GM21825 (cell line): Measurements from ENCODE around the gene BSN.

ENCODE experiments used
- ATAC-seq: cut with Tn5 transposase; IDR thresholded peaks from one replicate; pipeline ENCODE4 v1.9.1; 2021; ENCODE audit warnings: mild to moderate bottlenecking, moderate library complexity; ENCODE audit not compliant: unreplicated experiment

The BSN gene

DNA sequence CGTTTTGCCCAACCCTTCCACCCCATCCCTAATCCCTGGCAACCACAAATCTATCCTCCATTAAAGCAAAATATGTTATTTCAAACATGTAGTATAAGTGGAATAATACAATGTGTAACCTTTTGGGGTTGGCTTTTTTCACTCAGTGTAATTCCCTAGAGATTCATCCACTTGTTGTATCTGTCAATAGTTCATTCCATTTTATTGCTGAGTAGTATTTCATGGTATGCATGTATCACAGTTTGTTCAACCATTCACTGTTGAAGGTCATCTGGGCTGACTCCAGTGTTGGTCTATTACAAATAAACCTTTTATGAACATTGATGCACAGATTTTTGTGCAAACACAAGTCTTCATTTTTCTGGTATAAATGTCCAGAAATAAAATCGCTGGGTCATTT, 38.8 kb downstream of the BSN start:
- ATAC-seq, result no peak

DNA sequence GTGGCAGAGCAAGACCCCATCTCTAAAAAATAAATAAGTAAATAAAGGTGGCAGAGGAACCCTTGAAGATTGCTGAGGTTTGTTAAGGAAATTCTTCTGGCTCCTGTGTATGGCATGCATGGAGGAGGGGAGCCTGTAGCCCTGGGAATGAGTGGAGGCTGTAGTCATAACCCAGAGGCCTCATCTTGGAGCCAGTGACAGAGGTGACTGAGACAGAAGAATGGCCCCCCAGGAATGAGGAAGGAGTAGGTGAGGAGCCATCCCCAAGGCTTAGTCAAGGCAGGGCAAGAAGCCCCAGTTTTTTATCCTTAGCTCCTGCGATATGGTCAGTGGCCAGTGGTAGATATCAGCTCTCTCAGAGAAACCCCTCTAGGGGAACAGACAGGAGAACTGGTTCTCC, 46.5 kb downstream of the BSN start:
- no peak for ATAC-seq

DNA sequence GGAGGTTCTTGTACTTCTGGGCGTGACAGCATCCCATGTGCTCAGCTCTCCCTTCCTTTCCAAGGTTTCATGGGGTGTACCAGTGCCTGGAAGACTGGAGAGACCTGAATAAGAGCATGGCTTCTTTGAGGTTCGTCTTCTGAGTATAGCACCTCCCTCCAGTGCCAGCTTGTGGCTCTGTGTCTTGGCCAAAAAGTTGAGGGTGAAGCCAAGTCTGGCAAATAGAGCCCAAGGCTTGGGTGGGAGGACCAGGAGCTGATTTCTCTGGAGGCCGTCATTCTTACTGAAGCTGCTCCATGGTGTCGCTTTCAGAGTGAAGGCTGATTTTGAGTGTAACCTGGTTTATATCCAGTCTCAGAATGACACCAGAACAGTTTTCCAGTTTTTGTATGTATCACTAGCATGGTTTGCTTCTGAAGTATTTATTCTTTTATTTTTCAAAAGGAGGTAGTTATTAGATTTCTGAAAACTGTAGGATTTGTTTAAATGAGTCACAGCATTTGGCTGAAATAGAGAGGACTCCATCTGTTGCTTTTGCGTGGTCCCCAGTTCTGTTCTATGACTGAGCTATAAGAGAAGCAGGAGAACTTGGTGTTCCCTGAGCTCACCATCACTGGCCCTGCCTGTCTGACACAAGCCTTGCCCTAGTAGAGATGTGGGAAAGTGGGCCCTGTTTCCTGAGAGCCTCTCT, 47.2 kb downstream of the BSN start:
- no peak for ATAC-seq

DNA sequence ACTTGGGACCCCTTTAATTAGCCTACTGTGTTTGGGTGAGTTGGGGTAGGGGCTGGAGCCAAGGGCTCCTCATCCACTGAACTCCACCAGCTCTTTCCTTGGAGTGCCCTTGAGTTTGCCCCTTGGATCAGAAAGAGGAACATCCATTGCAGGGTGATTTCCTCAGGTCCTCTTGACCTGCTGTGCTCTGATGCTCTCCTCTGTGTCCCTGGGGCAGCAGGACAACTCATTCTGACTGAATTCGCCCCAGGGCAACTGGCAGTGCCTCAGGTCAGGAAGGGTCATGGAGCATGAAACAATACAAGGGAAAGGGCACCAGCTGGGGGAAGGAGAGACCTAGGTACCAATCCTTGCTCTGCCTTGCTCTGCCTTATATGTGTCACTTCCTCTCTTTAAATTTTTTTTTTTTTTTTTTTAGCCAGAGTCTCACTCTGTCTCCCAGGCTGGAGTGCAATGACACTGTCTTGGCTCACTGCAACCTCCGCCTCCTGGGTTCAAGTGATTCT, 47.8 kb downstream of the BSN start:
- ATAC-seq, result no peak

DNA sequence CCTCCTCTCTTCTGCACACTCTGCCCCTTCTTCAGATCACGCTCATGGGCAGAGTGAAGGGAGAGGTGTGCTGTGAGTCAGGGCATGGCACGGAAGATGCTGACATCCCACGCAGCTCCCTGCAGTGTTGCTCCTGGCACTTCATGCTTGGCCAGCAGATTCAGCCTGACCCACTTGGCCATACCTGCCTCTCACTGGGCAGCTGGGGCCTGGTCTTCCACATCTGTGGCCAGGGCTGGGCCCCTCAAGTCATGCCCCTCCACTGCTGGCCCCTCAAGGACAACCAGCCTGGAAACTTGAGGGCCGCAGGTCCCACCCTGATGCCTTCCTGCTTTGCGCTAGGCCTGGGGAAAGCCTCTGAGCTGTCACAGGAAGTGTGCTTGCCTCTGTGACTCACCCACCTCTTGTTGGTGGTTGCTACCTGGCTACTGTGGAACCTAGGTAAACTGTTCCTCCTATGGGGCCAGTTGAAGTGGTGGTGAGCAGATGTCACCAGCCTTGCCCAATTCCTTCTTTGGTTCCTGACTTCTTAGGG, 48.7 kb downstream of the BSN start:
- no peak for ATAC-seq

DNA sequence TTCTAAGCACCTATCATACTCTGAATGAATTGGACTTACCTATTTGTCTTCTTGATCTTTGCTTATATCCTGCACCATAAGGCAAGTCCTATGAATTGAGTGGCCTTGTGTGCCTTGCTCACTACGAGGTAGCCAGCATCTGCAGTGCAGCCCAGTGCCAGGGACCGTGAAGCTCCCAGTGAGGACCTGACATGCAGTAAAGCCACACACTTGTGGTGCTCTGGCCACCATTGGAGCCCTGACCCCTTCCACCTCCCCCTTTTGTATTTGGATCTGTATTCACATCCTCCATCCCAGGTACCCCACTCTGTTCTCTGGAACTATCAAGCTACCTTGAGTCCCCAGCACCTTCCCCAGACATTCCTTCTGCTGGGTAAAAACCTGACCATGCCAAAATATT, 52.1 kb downstream of the BSN start:
- no peak for ATAC-seq

DNA sequence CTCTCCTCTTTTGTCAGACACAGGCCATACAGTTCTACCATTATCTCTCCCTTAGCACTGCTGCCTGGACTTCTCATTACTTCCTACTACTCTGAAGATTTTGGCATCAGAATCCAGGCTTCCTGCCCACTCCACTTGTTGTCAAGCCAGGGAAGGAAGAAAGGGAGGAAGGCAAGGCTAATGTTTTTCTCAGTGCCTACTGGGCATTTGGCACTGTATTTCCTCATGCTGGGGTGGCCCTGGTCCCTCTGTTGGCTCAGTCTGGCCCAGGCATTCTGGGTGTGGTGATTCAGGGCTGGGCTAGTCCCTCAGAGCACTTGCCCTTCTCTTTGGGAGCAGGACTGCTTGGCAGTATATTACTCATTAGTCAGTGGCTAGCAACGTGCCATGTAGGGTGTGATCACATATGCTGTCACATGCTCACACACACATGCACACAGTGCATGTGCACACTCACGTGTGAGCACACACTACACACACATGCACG, 52.9 kb downstream of the BSN start:
- no peak for ATAC-seq

DNA sequence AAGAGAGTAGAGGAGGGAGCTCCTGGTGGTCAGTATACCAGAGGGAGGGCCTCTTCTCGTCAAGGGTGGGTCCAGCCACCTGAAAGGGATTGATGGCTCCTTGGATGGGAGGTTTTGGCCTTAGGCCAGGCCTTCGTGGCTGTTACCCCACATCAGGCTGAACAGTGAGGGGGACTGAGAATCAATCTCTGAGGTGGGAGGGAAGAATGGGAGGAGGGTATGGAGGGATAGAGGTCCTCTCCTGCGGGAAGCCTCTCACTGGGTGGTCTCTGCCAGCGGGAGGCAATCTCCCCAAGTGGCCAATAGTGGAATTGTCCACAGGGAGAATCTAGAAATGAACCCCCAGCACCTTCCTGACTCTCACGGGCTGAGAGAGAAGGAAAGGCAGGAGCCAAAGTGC, 53.5 kb downstream of the BSN start:
- ATAC-seq, result no peak

DNA sequence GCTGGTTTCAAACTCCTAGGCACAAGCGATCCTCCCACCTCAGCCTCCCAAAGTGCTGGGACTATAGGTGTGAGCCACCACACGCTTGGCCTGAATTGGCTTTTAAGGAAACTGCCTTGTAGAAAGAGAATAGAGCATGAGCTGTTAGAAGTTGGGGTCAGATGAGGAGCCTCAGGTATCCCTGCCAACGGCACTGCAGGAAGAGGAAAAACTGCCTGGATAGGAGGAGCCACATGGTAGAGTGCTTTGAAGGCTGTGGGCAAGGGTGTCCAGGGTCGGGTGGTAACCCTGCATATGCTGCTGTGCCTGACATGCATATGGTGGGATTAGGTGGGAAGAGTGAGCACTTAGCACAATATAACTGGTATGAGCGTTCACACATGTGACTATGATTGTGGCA, 55.0 kb downstream of the BSN start:
- ATAC-seq, result no peak

DNA sequence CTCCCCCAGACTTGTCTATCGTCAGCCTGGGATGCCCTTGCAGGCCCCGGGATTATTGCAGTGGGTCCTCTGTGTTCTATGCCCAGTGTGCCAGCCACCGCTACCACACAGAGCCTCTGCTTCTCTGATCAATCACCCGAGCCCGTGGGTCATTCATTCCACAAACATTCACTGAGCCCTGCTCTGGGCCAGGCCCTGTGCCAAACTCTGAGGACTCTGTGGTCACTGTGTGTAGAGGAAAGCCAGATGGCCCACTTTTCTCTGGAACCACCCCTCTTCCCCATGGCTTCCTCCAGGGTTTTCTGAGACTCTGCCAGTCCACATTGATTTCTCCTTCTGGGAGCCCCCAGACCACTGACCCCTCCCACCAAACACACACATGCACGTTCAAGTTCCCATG, 55.5 kb downstream of the BSN start:
- ATAC-seq, result no peak

DNA sequence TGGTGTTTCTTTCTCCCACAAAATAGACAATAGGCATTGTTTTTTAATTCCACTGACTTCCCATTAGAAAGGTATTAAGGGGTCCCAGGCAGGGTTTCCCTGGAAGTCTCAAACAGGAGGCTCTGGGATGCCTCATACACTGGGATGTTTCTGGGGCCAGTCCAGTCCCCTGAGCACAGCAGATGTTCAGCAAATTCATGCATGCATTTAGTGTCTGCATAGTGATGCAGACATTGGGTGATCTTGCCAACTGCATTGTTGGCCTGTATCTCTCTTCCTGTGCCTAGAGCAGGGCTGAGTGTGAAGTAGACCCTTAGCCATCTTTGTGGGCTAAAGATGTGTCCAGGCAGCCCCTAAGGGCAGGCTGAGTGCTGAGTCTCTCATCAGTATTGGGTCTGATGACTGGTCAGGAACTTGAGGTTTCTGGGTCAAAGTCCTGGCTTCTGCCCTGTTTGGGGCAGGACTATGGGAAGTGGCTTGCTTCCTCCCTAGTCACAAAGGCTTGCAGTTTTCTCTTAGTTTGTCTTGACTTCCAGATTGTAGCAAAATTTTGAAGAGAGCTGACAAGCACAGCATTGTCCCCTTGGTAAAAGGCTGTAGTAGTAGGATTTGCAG, 56.5 kb downstream of the BSN start:
- ATAC-seq, result no peak

DNA sequence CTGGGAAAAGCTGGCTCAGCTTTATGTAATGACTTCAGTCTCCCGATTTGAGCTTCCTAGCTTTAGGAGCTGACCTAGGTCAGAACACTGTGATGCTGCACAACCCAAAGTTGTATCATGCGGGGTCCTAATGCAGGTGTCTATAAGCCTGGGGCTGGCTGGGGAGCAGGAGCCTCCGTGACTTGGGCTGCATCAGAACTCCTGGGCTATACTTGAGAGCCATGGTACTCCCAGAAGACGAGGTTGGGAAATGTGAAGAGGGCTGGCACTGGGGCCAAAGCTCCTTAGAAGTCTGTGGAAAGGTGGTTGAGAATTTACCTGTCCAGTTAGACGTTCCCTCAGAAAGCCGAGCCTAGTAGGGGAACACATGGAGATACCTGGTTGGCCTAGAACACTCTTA, 57.0 kb downstream of the BSN start:
- no peak for ATAC-seq

DNA sequence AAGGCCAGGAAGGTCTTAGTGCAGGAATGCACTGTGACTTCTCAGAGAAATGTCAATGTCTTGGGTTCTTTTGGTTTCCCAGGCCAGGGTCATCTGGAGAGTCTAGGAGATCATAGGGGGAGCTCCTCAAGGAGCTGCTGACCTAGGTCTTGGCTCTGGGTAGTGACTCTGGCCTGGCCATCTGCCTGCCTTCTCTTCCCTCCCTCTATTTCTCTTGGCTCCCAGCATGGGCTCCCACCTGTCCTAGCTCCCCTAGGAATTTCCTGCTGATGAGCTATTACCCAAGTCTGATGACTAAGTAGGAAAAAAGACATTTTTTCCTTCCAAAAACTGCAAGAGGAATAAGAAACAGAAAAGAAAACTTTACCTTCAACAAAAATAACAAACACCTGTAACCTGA, 57.4 kb downstream of the BSN start:
- no peak for ATAC-seq

DNA sequence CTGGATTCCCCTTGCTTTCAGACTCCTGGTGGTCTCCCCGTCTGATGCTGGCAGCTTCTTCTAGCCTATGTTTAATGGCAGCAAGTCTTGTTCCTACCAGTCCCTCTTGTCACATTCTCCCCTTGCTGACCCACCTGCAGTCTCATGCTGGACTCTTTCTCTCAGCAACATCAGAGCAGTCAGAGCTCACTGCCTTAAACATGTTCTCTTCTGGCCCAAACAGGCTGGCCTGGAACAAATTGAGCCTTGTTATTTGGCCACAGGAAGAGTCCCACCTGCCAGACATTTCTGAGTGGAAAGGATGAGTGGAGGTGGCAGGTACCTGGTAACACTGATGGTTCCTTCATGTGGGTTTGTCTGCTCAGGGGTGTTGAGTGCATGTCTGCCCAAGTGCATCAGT, 60.7 kb downstream of the BSN start:
- no peak for ATAC-seq

DNA sequence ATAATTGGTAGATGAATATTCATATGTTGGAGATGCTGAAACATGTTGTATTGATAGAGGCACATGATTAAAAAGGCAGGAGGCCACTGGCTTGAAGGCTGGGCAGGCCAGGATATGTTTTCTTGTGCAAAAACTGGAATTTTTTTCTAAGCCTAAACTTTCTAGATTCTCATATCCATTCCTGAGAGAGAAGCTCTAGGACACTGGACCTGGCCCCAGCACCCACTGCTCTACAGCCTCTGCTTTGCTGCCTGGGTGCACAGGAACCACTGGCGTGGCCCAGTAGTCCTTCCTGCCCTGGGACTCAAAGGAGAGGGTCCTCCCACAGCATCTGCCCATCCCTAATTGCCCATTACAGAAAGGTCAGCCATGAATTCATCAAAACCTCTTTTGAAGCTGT, 61.8 kb downstream of the BSN start:
- no peak for ATAC-seq

DNA sequence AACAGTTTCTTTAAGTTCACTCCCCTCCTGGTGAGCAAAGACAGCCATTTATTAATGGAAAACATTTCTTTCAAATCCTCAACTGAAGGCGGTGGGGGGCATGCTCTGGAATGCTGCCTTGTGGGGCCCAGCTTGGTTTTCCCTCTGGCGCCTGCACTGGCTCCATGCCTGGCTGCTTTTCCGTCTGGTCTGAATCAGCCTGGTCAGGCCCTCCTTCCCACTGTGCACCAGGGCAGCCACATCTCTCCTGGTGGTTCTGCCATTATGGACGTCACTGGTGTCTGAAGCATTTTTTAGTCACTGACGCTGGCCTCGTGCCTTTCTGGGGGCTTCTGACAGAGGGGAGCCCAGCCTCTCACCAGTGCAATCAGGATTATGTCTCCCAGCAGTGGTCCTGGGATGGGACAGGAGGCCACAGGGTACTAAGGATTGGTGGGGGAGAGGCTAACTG, 62.2 kb downstream of the BSN start:
- ATAC-seq, result no peak

DNA sequence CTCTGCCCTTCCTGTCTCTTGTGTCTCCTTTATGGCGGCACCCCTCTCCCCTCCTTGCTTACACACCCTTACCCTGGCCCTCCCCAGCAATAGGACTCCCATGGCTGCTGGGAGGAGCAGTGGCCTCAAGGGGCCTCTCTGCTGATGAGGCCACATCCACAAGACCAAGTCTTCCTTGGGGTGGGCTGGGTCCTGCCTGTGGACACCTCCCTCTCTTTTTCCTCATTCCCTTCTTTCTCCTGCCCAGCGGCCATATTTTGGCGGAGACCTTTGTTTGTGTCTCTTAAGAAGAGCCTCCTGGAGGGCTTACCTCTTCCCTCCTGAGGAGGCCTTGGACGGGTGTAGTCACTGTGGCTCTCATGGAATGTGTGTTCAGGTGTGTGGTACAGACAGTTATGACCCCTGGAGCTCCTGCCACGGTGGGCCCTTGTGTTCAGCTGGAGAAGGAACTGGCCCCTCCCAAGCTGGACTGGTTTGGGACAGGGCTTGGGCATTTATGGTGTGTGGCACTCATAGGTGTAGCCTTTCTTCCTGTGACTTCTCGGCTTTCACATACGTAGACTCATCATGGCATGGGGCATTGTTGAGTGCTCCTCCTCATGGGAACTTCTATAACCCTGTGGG, 63.2 kb downstream of the BSN start:
- no peak for ATAC-seq

DNA sequence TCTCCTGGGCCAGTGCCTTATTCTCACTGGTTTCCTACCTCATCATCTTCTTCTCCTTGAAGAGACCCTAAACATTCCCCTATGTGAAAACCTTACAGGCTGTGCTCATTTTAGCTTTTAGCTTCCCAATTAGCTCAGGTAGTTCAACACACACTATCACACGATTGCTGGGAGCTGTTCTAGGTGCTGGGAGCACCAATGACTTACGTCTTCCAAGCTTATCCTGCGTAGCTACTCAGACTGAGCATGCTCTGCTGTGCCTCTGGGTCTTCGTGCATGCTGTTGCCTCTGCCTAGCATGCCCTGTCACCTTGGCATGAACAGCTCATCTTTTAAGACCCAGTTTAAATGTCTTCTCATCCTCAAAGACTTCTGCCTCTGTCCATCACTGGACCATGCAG, 64.1 kb downstream of the BSN start:
- no peak for ATAC-seq

DNA sequence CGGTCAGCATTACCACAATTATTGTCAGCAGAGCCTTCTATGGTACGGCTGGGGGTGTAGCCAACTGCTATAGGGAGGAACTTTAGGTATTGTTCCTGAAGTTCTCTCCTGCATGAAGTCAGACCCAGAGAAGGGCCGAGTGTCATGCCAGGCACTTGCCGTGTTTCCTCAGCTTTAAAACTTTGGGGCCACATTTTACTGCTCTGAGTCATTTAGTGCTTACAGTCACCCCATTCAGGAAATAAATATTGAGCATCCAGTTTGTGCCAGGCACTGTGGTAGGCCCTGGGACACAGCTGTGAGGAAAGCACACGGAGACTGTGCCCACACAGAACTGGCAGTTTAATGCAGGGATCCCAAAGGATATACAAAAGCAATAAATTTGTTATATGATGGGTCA, 65.4 kb downstream of the BSN start:
- ATAC-seq, result no peak

DNA sequence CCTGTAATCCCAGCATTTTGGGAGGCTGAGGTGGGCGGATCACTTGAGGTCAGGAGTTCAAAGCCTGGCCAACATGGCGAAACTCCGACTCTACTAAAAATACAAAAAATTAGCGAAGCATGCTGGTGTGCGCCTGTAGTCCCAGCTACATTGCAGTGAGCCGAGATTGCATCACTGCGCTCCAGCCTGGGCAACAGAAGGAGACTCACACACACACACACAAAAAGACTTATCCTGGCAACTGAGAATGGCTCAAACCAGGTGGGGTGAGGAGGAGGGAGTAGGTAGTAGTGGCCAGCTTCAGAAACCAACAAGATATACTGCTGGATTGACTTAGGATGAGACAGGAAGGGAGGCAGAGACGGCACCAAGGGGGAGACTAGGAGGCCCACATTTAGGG, 66.5 kb downstream of the BSN start:
- no peak for ATAC-seq

DNA sequence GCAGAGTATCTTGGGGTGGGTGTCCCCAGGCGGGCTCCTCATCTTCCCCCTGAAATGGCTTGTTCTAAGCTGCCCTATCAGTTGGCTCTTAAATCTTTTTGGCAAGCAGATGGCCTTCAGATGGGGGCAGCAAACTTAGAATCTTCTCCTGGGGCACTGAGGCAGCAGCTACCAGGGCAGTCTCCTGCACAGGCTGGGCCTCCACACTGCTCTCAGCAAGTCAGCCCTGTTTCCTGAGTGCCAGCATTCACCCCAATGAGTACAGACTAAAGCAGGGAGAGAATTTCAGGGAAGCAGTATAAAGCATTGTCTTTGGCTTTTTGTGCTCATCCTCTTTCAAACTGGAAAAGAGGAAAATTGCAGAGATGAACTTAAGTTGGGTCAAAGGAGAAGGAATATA, 68.8 kb downstream of the BSN start:
- ATAC-seq, result no peak

DNA sequence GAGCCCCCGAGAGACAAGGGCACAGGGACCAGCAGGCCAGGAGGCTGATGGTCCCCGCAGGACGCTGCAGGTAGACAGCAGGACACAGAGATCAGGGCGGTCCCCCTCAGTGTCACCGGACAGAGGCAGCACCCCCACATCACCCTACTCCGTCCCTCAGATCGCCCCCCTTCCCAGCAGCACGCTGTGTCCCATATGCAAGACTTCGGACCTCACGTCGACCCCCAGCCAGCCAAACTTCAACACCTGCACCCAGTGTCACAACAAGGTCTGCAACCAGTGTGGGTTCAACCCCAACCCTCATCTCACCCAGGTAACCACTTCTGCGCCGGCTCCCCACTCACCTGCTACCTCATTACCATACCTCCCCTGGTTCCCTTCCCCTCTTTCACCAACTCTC, 70.8 kb downstream of the BSN start:
- ATAC-seq, result no peak
